HepG2 (cell line): ENCODE results near the gene GAS2L1.

Experiments used
- CERS6 ChIP-seq: sonication (generic); formaldehyde crosslinking; IDR thresholded peaks from 2 replicates; pipeline ENCODE4 v1.5.0; 2020; ENCODE audit warnings: missing genetic modification reagents
- TGIF2 ChIP-seq: IDR thresholded peaks from 2 replicates; pipeline ENCODE4 v1.6.1; 2016; ENCODE audit warnings: control low read depth, missing compliant biosample characterization
- ZNF235 ChIP-seq: sonication (generic); formaldehyde crosslinking; IDR thresholded peaks from 2 replicates; pipeline ENCODE4 v1.8.1; 2023; ENCODE audit warnings: mild to moderate bottlenecking, missing genetic modification reagents, borderline replicate concordance

GRCh38 chr22:29314537-29315285 lies 8.3 kb downstream of the GAS2L1 start:
- TF ChIP-seq ZNF235 (CRISPR knock-in tag) (no peak), TGIF2 (no peak), CERS6 (no peak)
